Caki2 (cell line): ENCODE results near the gene EPHA2. TPM values are rescaled to one million over a fixed set of nuclear protein-coding genes. Genes with fewer than 3 reads are reported as not detected.

ENCODE experiments used
- DNase-seq: peaks from one replicate; pipeline ENCODE4 v3.0.0-alpha.2; 2015; ENCODE audit warnings: low read depth
- in situ Hi-C: cut with HindIII; loops from 2 replicates; pipeline ENCODE4 v1.10.0; 2016; ENCODE audit warnings: low sequenced_read_pairs, low pct_unique_long_range_greater_than_20kb, mixed read lengths
- total RNA-seq: library from RNA; depleted of rRNA; stranded (reverse); fragments of >200 nt; shearing (Covaris generic); gene quantifications from 2 replicates; pipeline ENCODE4 v1.2.3, GENCODE V29; 2014; ENCODE audit warnings: low replicate concordance

EPHA2 gene
- total RNA-seq, 1 experiment from 2014 or later = 64.0 TPM

DNA sequence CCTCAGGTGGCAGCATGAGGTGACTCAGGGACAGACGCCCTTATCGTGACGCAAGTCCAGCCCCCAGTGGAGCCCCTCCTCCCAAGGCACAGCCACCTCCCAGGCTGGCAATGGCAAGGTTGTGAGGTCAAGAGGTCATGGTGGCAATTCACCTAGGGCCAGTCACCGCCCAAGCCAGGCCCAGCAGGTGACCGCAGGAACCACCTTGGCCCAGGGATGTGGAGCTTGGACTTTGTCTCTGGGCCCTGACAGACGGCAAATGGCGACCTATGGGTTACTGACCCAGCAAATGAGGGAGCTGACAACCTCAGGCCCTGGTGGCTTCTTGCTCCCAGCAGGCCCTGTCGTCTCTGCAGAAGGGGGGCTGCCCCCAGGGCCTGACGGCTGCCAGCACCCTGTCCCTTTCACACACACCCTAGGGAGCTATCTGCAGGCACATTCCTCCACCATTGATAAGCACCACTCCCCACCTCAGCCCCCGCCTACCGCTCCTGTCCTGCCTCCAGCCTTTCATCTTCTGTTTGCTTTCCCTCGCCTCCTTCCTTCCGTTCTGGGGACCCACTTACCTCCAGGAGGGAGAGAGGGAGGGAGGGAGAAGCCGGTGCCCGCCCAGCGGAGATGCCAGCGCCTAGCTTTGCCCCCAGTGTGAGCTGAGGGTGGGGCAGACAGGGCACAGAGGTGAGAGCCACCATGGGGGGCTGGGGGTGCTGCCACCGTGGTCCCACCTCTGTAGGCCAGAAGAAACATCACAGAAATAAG lies 12.1 kb downstream of the EPHA2 start:
- DNase-seq = peak; percentile 92
- in situ Hi-C loops = no loop called here

DNA sequence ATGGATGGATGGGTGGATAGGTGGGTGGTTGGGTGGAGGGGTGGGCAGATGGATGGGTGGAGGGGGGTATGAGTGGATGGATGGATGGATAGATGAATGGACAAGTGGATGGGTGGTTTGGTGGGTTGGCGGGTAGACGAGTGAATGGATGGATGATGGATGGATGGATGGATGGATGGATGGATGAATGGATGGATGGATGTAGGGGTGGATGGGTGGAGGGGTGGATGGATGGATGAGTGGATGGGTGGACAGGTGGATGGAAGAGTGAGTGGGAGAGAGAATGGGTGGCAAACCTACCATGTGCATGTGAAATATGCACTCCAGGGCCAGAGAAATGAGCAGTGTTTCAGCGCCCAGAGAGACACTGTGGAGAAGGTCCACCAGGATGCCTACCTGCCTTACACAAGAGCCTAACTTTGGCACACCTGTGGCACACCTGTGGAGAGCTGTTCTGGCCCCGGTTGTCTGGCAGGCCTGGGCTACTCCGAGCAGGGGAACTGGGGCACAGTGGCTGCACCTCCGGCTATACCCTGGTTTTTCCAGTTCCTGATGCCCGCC lies 12.8 kb downstream of the EPHA2 start:
- in situ Hi-C loops = no loop called here

DNA sequence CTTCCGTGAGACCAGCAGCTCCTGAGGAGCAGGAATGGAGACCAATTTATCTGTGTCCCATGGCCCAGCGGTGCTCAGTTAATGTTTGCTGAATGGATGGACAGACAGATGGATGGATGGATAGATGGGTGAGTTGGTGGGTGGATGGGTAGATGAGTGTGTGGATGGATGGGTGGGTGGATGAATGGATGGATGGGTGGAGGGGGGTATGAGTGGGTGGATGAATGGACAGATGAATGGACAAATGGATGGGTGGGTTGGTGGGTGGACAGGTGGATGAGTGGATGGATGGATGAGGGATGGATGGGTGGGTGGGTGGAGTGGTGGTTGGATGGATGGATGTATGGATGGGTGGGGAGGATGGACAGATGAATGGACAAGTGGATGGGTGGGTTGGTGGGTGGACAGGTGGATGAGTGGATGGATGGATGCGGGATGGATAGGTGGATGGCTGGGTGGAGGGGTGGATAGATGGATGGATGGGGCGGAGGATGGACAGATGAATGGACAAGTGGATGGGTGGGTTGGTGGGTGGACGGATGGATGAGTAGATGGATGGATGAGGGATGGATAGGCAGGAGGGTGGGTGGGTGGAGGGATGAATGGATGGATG lies 13.4 kb downstream of the EPHA2 start:
- in situ Hi-C loops = no loop called here
- no peak for DNase-seq

More for the DNA sequence above, 12.8 kb downstream of the EPHA2 start:
- DNase-seq = no peak

DNA sequence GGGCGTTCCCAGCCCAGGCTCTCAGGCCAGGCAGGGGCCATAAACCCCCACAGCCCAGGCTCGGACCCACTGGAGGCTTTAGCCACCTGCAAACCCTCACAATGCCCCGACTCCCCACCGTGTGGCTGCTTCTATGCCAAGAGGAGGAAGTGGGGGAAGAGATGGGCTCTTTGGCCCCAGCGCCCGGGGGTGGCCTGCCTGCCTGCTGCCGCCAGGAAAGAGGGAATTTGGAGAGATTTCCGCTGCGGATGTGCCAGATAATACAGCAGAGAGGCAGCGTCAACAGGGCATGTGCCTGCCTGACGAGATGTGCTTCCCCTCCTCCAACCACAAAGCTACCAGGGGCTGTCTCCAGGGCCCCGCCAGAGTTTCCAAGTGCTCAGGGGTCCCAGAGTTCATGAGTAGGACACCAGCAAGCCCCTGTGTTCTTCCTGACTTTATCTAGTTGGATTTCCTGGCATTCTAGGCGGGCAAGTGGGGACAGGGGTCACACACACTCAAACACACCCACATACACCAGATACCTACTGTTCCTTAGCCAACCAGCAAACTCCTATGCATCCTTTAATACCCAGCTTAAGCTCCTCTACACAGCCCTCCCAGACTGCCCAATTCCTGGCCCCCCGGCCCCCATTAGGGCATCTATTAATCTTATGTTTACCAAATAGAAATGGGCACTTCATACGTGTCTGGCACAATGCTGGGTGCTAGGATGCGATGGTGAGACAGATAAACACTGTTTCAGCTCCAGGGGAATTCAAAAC lies 14.1 kb downstream of the EPHA2 start:
- DNase-seq = no peak
- in situ Hi-C loops = no loop called here

DNA sequence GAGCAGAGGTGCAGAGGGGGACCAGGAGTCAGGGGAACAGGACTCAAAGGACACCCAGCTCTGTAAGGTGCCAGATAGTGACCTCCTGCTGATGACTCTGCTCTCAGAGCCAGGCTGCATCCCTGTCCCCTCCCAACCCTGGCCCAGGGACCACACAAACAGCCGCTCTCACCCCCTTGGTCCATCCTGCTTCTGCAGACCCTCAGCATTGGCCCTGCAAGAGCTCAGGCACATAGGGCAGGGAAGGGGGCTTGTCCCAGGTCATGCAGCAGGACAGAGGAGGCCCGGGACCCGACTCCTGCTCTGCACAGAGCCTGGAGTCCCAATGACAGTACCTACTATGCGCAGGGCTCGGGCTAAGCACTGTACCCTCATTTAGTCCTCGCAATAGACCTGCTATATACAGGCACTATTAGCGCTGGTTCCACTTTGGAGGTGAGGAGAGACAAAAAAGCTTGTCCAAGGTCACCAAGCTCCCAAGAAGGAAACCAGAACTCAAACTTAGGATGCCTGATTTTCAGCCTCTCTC lies 15.7 kb downstream of the EPHA2 start:
- in situ Hi-C loops = no loop called here

DNA sequence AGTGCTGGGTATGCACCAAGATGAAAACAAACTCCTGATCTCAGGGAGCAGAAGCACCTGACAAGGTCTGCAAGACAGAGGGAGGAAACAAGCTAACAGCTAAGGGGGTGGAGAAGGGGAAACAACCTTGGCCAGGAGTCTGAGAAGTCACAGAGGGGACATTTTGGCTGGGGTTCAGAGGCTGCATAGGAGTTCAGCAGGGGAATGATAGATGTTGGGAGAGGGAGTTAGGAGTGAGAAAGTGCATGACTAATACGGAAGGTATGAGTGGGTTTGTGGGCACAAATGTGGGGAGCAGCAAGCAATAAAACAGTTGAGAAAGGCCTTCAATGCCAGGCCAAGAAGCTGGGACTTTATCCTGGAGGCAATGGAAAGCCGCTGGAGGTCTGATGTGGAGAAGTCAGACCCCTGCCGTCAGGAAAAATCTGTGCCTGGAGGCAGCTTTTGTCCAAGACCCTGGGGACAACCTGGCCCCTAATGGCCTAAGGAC lies 16.4 kb downstream of the EPHA2 start:
- in situ Hi-C loops = no loop called here
- peak; percentile 51 for DNase-seq

More for the DNA sequence above, 15.7 kb downstream of the EPHA2 start:
- DNase-seq = no peak

DNA sequence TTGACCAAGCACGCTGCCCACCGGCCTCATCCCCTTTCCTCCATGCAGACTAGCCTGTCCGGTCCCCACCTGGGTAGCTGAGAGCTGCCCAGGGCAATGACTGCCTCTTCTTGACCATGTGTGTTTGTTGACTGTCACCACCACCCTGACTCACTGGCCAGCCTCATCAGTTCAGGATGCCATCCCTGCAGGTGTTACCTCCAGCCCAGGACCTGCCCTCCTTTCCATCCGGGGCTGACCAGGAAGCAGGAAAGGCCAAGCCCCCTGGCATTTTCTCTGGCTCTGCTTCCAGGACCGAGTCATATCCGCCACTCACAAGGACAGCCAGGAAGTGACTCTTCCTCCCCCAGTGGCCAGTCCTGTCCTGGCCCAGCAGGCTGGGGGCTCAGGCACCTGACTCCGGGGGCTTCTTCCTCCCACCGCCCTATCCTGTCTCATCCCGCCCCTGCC lies 17.1 kb downstream of the EPHA2 start:
- DNase-seq = no peak
- in situ Hi-C loops = no loop called here

DNA sequence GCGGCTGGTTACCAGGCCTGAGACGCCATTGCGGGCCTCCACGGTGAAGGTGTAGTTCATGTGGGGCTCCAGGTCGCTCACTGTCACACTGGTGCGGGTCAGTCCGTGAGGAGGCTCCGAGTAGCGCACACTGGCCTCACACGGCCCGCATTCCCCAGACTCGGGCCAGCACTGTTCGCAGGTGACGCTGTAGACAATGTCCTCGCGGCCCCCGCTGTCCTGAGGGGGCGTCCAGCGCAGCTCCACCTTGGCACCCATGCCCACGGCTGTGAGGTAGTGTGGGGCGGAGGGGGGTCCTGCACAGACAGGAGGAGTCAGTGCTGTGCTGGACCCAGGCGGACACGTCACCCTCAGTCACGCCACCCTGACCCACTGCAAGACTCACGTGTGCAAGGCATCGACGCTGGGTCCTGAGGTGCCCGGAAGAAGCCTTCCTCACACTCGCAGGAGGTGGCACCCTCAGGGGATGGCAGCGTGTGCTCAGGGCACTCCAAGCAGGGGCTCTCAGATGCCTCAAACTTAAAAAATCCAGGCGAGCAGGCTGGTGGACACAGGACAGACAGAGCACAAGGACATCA lies 17.9 kb downstream of the EPHA2 start:
- no peak for DNase-seq
- in situ Hi-C loops = no loop called here

DNA sequence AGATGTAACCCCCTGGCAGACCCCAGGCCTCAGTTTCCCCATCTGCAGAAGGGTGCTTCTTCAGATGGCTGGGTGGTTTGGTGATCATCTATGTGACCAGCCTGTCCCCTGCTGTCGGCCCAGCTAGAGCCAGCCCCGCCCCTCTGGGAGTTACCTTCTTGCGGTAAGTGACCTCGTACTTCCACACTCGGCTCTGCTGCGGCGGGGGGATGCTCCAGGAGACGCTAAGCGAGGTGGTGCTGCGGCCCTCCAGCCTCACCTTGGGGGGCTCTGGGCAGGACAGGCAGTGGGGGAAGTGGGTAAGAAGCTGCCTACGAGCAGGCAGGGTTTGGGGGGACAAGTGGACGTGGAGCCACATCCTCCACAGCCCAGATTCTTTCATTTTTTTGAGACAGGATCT lies 20.4 kb downstream of the EPHA2 start:
- in situ Hi-C loops = no loop called here

DNA sequence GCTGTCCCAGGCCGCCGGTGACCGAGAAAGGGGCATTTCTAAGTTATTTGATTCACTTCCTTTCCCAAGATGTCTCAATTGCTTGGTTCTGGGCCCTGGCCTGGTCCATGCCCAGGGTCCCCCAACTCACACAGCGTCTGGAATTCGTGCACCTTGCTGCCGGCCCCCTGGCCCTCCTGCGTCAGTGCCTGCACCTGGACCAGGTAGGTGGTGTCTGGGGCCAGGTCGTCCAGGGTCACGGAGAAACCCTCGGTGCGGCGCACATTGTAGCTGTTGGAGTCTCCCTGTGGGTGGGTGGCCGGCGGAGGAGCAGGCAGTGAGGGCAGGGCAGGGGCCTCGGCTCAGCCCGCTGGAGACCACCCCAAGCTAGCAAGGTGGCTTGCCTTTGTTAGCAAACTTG lies 21.0 kb downstream of the EPHA2 start:
- in situ Hi-C loops = no loop called here
- DNase-seq = no peak

More for the DNA sequence above, 20.4 kb downstream of the EPHA2 start:
- no peak for DNase-seq

DNA sequence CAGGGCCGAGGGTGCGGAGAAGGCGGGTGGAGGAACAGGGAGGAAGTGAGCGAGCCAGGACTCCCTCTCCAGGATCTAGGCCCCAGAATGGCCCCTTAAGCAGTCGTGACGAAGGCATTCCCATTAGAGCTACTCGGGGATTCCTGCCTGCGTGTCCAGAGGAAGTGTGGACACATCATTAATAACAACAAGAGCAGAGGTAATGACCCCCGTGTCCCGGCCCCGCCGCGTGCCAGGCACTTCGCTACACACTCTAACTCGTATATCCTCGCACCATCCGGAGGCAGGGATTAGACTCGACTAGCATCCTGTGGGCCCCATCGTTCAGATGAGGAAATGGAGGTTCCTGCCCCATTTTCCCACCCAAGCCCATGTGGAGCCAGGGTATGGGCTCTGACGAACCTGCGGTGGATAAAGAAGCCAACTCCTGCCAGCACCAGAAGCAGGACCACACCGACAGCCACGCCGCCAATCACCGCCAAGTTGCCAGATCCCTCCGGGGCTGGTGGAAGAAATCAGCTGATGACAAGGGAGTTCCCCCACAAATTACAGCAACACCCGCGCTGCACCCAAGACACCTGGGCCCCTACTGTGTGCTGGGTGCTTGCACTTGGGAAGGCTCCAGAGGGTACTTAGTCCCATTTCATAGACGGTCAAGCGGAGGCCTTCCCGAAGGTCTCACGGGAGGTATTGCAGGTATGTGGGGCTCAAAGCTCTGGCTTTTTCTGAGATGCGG lies 21.6 kb downstream of the EPHA2 start:
- in situ Hi-C loops = no loop called here
- DNase-seq = no peak

DNA sequence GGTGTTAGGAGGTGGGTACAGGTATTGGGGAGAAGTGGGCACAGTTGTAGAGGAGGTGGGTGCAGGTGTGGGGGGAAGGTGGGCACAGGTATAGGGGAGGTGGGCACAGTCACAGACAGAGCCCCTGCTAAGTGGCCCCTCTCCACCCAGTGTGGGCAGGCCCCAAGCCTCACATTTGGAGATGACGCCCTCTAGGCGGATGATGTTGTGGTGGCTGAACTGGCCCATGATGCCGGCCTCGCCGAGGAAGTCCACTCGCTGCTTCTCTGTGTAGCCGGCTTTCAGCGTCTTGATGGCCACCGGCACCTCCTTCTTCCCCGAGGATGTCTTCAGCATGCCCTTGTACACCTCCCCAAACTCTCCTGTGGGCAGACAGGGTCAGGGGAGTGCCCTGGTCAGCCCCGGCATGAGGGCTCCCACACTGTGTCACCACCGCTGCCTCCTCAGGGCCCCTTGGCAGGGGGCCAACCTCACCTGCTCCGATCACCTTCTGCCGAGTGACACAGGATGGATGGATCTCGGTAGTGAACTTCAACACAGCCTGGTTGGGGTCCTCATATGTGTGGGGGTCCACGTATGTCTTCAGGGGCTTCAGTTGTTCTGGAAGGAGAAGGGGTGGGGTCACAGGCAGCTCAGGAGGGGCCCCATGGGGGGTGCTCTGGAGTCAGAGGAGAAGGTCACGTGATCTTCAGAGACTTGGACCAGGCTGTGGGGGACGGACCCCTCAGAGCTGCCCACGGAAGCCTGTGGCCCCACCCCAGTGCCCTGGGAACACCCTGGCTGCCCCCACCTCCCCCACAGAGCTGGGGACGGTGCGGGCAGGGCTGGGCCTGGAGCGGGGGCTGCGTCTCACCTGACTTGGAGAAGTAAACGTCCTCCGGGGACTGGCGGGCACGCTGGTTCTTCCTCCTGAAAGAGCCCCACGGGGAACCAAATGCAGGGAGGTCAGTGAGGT lies 22.6 kb downstream of the EPHA2 start:
- DNase-seq = no peak

DNA sequence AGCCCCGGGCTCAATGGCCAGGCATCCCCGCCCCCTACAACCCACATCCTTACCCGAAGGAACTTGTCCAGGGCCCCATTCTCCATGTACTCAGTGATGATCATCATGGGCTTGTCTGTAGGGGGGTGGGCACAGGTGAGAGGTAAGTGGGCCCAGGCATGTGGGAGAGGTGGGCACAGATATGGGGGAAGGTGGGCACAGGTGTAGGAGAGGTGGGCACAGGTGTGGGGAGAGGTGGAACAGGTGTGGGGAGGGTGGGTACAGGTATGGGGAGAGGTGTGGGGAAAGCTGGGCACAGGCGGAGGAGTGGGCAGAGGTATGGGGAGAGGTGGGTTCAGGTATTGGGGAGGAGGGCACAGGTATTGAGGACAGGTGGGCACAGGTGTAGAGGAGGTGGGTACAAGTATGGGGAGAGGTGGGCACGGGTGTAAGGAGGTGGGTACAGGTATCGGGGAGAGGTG lies 23.5 kb downstream of the EPHA2 start:
- in situ Hi-C loops = no loop called here

More for the DNA sequence above, 22.6 kb downstream of the EPHA2 start:
- in situ Hi-C loops = no loop called here

DNA sequence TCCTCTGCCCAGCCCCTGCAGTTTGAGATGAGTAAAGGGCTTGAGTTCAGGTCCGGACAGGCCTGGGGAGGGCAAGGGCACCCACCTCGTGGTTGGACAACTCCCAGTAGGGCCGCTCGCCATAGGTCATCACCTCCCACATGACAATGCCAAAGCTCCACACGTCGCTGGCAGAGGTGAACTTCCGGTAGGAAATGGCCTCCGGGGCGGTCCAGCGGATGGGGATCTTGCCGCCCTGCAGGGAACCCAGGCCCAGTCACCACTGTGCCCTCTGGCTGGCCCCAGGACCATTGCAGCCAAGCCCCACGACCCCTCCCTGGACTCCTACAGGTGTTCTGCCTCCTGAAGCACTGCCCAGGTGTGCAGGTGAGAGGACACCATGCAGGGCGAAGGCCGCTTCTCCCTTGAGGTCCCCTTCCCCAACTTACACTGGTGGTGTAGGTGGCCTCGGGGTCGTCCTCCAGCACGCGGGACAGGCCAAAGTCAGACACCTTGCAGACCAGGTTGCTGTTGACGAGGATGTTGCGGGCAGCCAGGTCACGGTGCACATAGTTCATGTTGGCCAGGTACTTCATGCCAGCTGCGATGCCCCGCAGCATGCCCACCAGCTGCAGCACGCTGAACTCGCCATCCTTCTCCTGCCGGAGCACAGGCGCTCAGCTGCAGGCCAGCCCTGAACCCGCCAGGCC lies 24.1 kb downstream of the EPHA2 start:
- no peak for DNase-seq
- in situ Hi-C loops = no loop called here

More for the DNA sequence above, 23.5 kb downstream of the EPHA2 start:
- DNase-seq = no peak

DNA sequence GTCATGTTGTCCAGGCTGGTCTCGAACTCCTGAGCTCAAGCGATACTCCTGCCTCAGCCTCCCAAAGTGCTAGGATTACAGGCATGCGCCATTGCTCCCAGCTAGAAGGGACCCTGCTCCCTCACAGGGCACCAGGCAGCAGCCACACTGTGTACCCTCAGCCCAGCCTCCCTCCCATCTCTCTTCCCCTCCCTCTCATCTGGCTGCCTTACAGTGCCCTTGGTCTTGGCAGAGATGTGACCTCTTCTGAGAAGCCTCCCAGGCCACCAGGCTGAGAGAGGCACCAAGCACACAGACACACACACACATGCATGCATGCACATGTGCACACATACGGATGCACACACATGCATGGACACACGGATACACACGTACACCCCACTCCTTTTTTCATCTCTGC lies 25.0 kb downstream of the EPHA2 start:
- in situ Hi-C loops = no loop called here
- no peak for DNase-seq
